GM12878 (cell line): ENCODE results near the gene PLPP7. TPM values are rescaled to one million over a fixed set of nuclear protein-coding genes. Genes with fewer than 3 reads are reported as not detected.

ENCODE experiments used
- ATAC-seq: fragments of 200-7000 bp; cut with Tn5 transposase; 3 replicates; pipeline ENCODE4 v1.9.1; 2020; ENCODE audit warnings: mild to moderate bottlenecking, moderate library complexity
- BruUV-seq: library from RNA; stranded (reverse); fragments of 400-500 nt; replicated peaks from 2 replicates; lab custom pipeline; 2021; lab: Mats Ljungman, UMichigan
- CTCF ChIA-PET: fragments of 300-600 bp; sonication (Branson Sonifier 250); formaldehyde crosslinking; extraction: SDS; loops from one replicate; lab custom pipeline; 2021; ENCODE audit warnings: inconsistent platforms; lab: Yijun Ruan, JAX
- POLR2A ChIA-PET: fragments of 350-600 bp; formaldehyde crosslinking; extraction: SDS; loops from one replicate; lab custom pipeline; 2021; ENCODE audit warnings: inconsistent platforms; lab: Charles Lee
- RAD21 ChIA-PET: fragments of 300-600 bp; sonication (Branson Sonifier 250); formaldehyde crosslinking; loops from one replicate; lab custom pipeline; 2023; ENCODE audit warnings: antibody characterized with exemption; ENCODE audit not compliant: unreplicated experiment; lab: Charles Lee
- SMC1A ChIA-PET: fragments of 300-600 bp; sonication (Branson Sonifier 250); formaldehyde crosslinking; loops from one replicate; lab custom pipeline; 2023; ENCODE audit not compliant: unreplicated experiment, uncharacterized antibody; lab: Charles Lee
- DNase-seq: peaks from one replicate; pipeline ENCODE4 v3.0.0-alpha.2; 2011; ENCODE audit warnings: low read depth, low spot score
- FAIRE-seq: peaks from 3 replicates; lab custom pipeline; 2011; peaks lifted over from hg19 to GRCh38; lab: Jason Lieb, UNC
- H2AFZ ChIP-seq: 2 replicates; pipeline ENCODE4 v1.6.0; 2011; ENCODE audit warnings: low read depth, low read length, control low read depth; ENCODE audit not compliant: control insufficient read depth
- H3K27ac ChIP-seq: 2 replicates; pipeline ENCODE4 v1.5.1; 2011; ENCODE audit warnings: control low read depth; ENCODE audit not compliant: control insufficient read depth, insufficient read depth
- H3K27me3 ChIP-seq, 2 experiments: replicated peaks in 1 of 2; 2 replicates each; pipeline versions ENCODE4 v1.6.0 to v1.6.1; 2011; ENCODE audit warnings: low read length in 1 of 2; ENCODE audit not compliant: control insufficient read depth in 2 of 2, insufficient read depth in 2 of 2
- H3K36me3 ChIP-seq, 2 experiments: 2 replicates each; pipeline ENCODE4 v1.5.1; 2011; ENCODE audit warnings: low read length in 1 of 2; ENCODE audit not compliant: control insufficient read depth in 2 of 2, insufficient read depth in 2 of 2
- H3K4me1 ChIP-seq: 2 replicates; pipeline ENCODE4 v1.6.1; 2011; ENCODE audit warnings: mild to moderate bottlenecking, low read length, moderate library complexity, mixed read lengths; ENCODE audit not compliant: control insufficient read depth, insufficient read depth
- H3K4me2 ChIP-seq: 2 replicates; pipeline ENCODE4 v1.6.0; 2011; ENCODE audit warnings: control low read depth; ENCODE audit not compliant: control insufficient read depth, insufficient read depth
- H3K4me3 ChIP-seq: fragments of 200-600 bp; sonication (generic); 2 replicates; pipeline ENCODE4 v1.5.1; 2016
- H3K79me2 ChIP-seq: 2 replicates; pipeline ENCODE4 v1.6.0; 2011; ENCODE audit warnings: low read length; ENCODE audit not compliant: control insufficient read depth, insufficient read depth
- H3K9ac ChIP-seq: 2 replicates; pipeline ENCODE4 v1.8.0; 2011; ENCODE audit warnings: low read length, control low read depth, mixed read lengths; ENCODE audit not compliant: control insufficient read depth, insufficient read depth
- H3K9me3 ChIP-seq: replicated peaks from 3 replicates; pipeline ENCODE4 v1.5.1; 2011; ENCODE audit warnings: mild to moderate bottlenecking, low read length; ENCODE audit not compliant: control insufficient read depth, insufficient read depth
- H4K20me1 ChIP-seq: 2 replicates; pipeline ENCODE4 v1.6.0; 2011; ENCODE audit not compliant: control insufficient read depth, insufficient read depth
- CREB1 ChIP-seq: IDR thresholded peaks from 2 replicates; pipeline ENCODE4 v1.6.1; 2012; ENCODE audit warnings: low read depth, mild to moderate bottlenecking, inconsistent platforms
- CREM ChIP-seq: IDR thresholded peaks from 2 replicates; pipeline ENCODE4 v1.6.1; 2014; ENCODE audit warnings: antibody characterized with exemption, low read depth
- GABPA ChIP-seq: IDR thresholded peaks from 2 replicates; pipeline ENCODE4 v1.6.1; 2014; ENCODE audit warnings: antibody characterized with exemption, low read depth, mild to moderate bottlenecking, inconsistent platforms
- IKZF2 ChIP-seq, 2 experiments: fragments of 450-650 bp; IDR thresholded peaks; 2 replicates each; pipeline ENCODE4 v1.6.1; 2017; ENCODE audit warnings: mild to moderate bottlenecking in 2 of 2, moderate library complexity in 2 of 2
- NFXL1 ChIP-seq: fragments of 450-650 bp; IDR thresholded peaks from 2 replicates; pipeline ENCODE4 v1.6.1; 2017; ENCODE audit warnings: antibody characterized with exemption, mild to moderate bottlenecking, borderline replicate concordance
- NFYB ChIP-seq: IDR thresholded peaks from 2 replicates; pipeline ENCODE4 v1.6.1; 2011; ENCODE audit warnings: low read depth, mild to moderate bottlenecking, low read length, improper control_type of control experiment, moderate library complexity; ENCODE audit not compliant: insufficient read depth
- NR2C1 ChIP-seq: fragments of 450-650 bp; IDR thresholded peaks from 2 replicates; pipeline ENCODE4 v1.6.1; 2017; ENCODE audit warnings: antibody characterized with exemption, mild to moderate bottlenecking, moderate library complexity
- NR2C2 ChIP-seq: IDR thresholded peaks from 2 replicates; pipeline ENCODE4 v1.6.1; 2011; ENCODE audit warnings: borderline replicate concordance, low read depth; ENCODE audit not compliant: control insufficient read depth, insufficient read length
- NR2F1 ChIP-seq: fragments of 450-650 bp; conservative IDR thresholded peaks from 2 replicates; pipeline ENCODE4 v1.6.1; 2017; ENCODE audit warnings: mild to moderate bottlenecking
- PML ChIP-seq: IDR thresholded peaks from 2 replicates; pipeline ENCODE4 v1.6.1; 2012; ENCODE audit warnings: low read length, inconsistent platforms
- POLR2A ChIP-seq: IDR thresholded peaks from 2 replicates; pipeline ENCODE4 v1.6.1; 2011; ENCODE audit warnings: low read depth, mild to moderate bottlenecking, low read length
- POU2F2 ChIP-seq: IDR thresholded peaks from 3 replicates; pipeline ENCODE4 v1.6.1; 2011; ENCODE audit warnings: low read depth, mild to moderate bottlenecking, low read length, borderline replicate concordance
- ZZZ3 ChIP-seq: IDR thresholded peaks from 2 replicates; pipeline ENCODE4 v1.6.1; 2011; ENCODE audit warnings: low read depth; ENCODE audit not compliant: control insufficient read depth, insufficient read length
- WGBS: methylation state at CpG from one replicate; pipeline ENCODE4 v1.1.6; 2016; ENCODE audit warnings: low lambda C conversion rate; ENCODE audit not compliant: insufficient replicate concordance, insufficient coverage; ENCODE audit errors: missing lambda C conversion rate; 5-methylcytosine and 5-hydroxymethylcytosine counted together
- in situ Hi-C: fragments of 300-500 bp; cut with MboI; formaldehyde crosslinking; loops from 9 replicates; pipeline ENCODE4 v1.14.3; 2018; ENCODE audit warnings: mixed read lengths
- intact Hi-C: fragments of 100-400 bp; cut with micrococcal nuclease; formaldehyde crosslinking; loops from one replicate; pipeline ENCODE4 v1.14.2; 2022; ENCODE audit not compliant: unreplicated experiment
- polyA plus RNA-seq, 11 experiments: library from polyadenylated mRNA; depleted of rRNA in 4 of 11; unstranded in 6 of 11; stranded (reverse) in 5 of 11; fragments of >200 nt; fragmentation: Nextera tagmentation in 4 of 11; fragmentation: Illumina TruSeq in 1 of 11; extraction: Ambion mirVana in 4 of 11; extraction: Trizol in 1 of 11; gene quantifications; 1 replicate in 1 of 11; 2 replicates in 10 of 11; pipeline versions ENCODE4 v1.2.1 to v1.2.3, GENCODE V29; 2011 to 2016; ENCODE audit warnings: inconsistent platforms in 2 of 11, missing spikeins in 2 of 11, low read depth in 1 of 11
- total RNA-seq, 4 experiments: library from RNA; depleted of rRNA in 3 of 4; stranded (reverse); fragments of >200 nt in 3 of 4; fragmentation: Illumina TruSeq in 1 of 4; extraction: Trizol in 1 of 4; gene quantifications; 2 replicates each; pipeline versions ENCODE4 v1.2.1 to v1.2.3, GENCODE V29; 2013 to 2021
- TF ChIP-seq, protein P1 (sequence below): fragments of 450-650 bp; IDR thresholded peaks from 2 replicates; pipeline ENCODE4 v1.6.1; 2016; ENCODE audit warnings: mild to moderate bottlenecking
- TF ChIP-seq, protein P2 (sequence below): IDR thresholded peaks from 2 replicates; pipeline ENCODE4 v1.6.1; 2011; ENCODE audit warnings: low read depth, mild to moderate bottlenecking, low read length, moderate library complexity, borderline replicate concordance; ENCODE audit errors: extremely low read depth
- TF ChIP-seq, protein P3 (sequence below): fragments of 450-650 bp; IDR thresholded peaks from 2 replicates; pipeline ENCODE4 v1.6.1; 2016; ENCODE audit warnings: mild to moderate bottlenecking

Gene PLPP7
- total and polyA plus RNA-seq, 10 of the 15 experiments (the other 5 are each of a cell fraction or from before 2014, with no cell fraction given) = 0.05 to 1.0 (median 0.40) TPM; not detected in 3

DNA sequence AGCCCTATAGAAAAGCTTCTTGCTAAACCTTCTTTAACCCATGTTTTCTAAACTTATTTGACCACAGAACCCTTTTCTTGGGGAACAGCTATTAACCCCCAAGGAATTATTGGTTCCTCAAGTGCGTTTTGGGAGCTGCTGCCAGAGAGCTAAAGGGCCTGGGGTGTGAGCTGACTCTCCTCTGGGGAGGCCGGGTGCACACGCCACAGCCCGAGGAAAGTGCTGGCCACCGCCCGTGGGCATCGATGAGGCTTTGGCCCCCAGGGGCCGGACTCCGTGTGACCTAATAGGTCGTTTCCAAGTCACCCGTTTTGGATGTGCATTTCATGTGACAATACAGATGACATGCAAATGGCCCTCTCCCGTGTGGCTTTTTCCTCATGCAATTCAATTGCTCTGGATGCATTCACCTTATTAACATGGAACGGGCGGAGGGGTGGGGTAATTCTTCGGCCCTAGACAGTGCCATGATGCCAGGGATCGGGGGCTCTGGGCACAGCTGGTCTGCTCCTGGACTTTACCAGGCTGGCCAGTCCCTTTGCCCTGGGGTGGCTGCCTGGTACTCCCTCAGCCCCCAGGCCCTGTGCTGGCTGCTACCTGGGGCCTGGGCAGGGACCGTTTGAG lies 19.5 kb downstream of the PLPP7 start:
- Histone ChIP-seq H4K20me1 (no peaks in the 10 kb centered on the region), H3K9me3 (no peaks in the 10 kb centered on the region), H3K79me2 (no peaks in the 10 kb centered on the region), H3K27me3 (no peaks in the 10 kb centered on the region), H3K4me3 (no peak overlapping the region), H2AFZ (no peak overlapping the region), H3K4me1 (no peaks in the 10 kb centered on the region), H3K9ac (no peak overlapping the region), H3K4me2 (no peak overlapping the region), H3K27ac (no peak overlapping the region), H3K36me3 (no peaks in the 10 kb centered on the region)
- FAIRE-seq (no peak), DNase-seq (no peak), ATAC-seq (no peak)
- TF ChIP-seq CREB1 (no peak), NFXL1 (no peak), NR2F1 (no peak), CREM (no peak), NFYB (no peak), NR2C2 (no peak), PML (no peak), POLR2A (no peak), IKZF2 (IDR thresholded peaks at IDR 0.05) (no peak), POU2F2 (no peak), NR2C1 (no peak), GABPA (no peak), ZZZ3 (no peak)
- TF ChIP-seq, protein P1, sequence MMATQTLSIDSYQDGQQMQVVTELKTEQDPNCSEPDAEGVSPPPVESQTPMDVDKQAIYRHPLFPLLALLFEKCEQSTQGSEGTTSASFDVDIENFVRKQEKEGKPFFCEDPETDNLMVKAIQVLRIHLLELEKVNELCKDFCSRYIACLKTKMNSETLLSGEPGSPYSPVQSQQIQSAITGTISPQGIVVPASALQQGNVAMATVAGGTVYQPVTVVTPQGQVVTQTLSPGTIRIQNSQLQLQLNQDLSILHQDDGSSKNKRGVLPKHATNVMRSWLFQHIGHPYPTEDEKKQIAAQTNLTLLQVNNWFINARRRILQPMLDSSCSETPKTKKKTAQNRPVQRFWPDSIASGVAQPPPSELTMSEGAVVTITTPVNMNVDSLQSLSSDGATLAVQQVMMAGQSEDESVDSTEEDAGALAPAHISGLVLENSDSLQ = no peak
- TF ChIP-seq, protein P2, sequence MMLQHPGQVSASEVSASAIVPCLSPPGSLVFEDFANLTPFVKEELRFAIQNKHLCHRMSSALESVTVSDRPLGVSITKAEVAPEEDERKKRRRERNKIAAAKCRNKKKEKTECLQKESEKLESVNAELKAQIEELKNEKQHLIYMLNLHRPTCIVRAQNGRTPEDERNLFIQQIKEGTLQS = no peak
- TF ChIP-seq, protein P3, sequence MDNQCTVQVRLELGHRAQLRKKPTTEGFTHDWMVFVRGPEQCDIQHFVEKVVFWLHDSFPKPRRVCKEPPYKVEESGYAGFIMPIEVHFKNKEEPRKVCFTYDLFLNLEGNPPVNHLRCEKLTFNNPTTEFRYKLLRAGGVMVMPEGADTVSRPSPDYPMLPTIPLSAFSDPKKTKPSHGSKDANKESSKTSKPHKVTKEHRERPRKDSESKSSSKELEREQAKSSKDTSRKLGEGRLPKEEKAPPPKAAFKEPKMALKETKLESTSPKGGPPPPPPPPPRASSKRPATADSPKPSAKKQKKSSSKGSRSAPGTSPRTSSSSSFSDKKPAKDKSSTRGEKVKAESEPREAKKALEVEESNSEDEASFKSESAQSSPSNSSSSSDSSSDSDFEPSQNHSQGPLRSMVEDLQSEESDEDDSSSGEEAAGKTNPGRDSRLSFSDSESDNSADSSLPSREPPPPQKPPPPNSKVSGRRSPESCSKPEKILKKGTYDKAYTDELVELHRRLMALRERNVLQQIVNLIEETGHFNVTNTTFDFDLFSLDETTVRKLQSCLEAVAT = no peak
- POLR2A ChIA-PET = no interaction called here
- CTCF ChIA-PET = no interaction called here
- WGBS = 55% methylated on average over 17 of the region's 17 CpGs
- SMC1A ChIA-PET = no interaction called here
- intact Hi-C loops (no loop called here), in situ Hi-C loops (no loop called here)
- no TSS peak for BruUV-seq
- RAD21 ChIA-PET = no interaction called here
